Endothelial cell (in vitro differentiated cells): ENCODE measurements around the gene FAM199X. TPM values are rescaled to one million over a fixed set of nuclear protein-coding genes. Genes with fewer than 3 reads are reported as not detected.

Experiments used
- DNase-seq: peaks from one replicate; pipeline ENCODE4 v3.0.0; 2021; ENCODE audit warnings: low spot score
- H3K27ac Mint-ChIP-seq: one replicate; pipeline ENCODE4 v1.8.0; 2021; ENCODE audit warnings: mixed read lengths, inconsistent platforms; ENCODE audit not compliant: unreplicated experiment
- H3K27me3 Mint-ChIP-seq: one replicate; pipeline ENCODE4 v1.8.0; 2021; ENCODE audit warnings: mild to moderate bottlenecking, moderate library complexity, mixed read lengths, inconsistent platforms; ENCODE audit not compliant: unreplicated experiment
- H3K36me3 Mint-ChIP-seq: one replicate; pipeline ENCODE4 v1.8.0; 2021; ENCODE audit warnings: mild to moderate bottlenecking, low read depth, mixed read lengths, inconsistent platforms; ENCODE audit not compliant: unreplicated experiment
- H3K4me1 Mint-ChIP-seq: one replicate; pipeline ENCODE4 v1.8.0; 2021; ENCODE audit warnings: mild to moderate bottlenecking, mixed read lengths, inconsistent platforms; ENCODE audit not compliant: unreplicated experiment
- H3K4me3 Mint-ChIP-seq: one replicate; pipeline ENCODE4 v1.8.0; 2021; ENCODE audit warnings: mild to moderate bottlenecking, mixed read lengths, inconsistent platforms; ENCODE audit not compliant: unreplicated experiment
- H3K9me3 Mint-ChIP-seq: one replicate; pipeline ENCODE4 v1.8.0; 2021; ENCODE audit warnings: mixed read lengths, inconsistent platforms; ENCODE audit not compliant: unreplicated experiment
- total RNA-seq: library from RNA; stranded (reverse); fragmentation: NEBNext Ultra II Directional; extraction: Animal tissue kit (Norgen Biotek cat#: 25700); gene quantifications from one replicate; pipeline ENCODE4 v1.2.1, GENCODE V29; 2021; ENCODE audit not compliant: unreplicated experiment
- TF ChIP-seq, protein P1 (sequence below): fragments of 200-600 bp; sonication (generic); IDR thresholded peaks from one replicate; pipeline ENCODE4 v1.5.0; 2021; ENCODE audit warnings: antibody characterized with exemption; ENCODE audit not compliant: unreplicated experiment

The FAM199X gene
- total RNA-seq, 1 donor from 2014 or later, result 23.2 TPM

DNA sequence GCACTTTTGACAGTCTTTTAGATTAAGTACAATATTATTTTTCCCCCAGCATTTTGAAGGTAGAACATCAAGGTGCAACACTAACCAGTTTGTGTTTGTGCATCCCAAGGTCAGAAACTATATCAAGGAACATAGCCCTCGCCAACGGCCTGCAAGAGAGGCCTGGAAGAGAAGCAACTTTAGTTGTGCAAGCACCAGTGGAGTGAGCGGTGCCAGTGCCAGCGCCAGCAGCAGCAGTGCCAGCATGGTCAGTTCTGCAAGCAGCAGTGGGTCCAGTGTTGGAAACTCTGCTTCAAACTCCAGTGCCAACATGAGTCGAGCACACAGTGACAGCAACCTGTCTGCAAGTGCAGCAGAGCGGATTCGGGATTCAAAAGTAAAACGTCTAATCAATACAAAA lies 21.7 kb downstream of the FAM199X start:
- H3K27ac Mint-ChIP-seq, result no peak overlapping the region
- TF ChIP-seq, protein P1, sequence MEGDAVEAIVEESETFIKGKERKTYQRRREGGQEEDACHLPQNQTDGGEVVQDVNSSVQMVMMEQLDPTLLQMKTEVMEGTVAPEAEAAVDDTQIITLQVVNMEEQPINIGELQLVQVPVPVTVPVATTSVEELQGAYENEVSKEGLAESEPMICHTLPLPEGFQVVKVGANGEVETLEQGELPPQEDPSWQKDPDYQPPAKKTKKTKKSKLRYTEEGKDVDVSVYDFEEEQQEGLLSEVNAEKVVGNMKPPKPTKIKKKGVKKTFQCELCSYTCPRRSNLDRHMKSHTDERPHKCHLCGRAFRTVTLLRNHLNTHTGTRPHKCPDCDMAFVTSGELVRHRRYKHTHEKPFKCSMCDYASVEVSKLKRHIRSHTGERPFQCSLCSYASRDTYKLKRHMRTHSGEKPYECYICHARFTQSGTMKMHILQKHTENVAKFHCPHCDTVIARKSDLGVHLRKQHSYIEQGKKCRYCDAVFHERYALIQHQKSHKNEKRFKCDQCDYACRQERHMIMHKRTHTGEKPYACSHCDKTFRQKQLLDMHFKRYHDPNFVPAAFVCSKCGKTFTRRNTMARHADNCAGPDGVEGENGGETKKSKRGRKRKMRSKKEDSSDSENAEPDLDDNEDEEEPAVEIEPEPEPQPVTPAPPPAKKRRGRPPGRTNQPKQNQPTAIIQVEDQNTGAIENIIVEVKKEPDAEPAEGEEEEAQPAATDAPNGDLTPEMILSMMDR, result no peak
- no peak overlapping the region for H3K4me3 Mint-ChIP-seq
- H3K27me3 Mint-ChIP-seq, result no peaks in the 10 kb centered on the region
- DNase-seq, result no peak
- H3K9me3 Mint-ChIP-seq, result no peaks in the 10 kb centered on the region
- H3K36me3 Mint-ChIP-seq, result peaks cover 6% of the 10 kb centered on the region
- no peaks in the 10 kb centered on the region for H3K4me1 Mint-ChIP-seq

DNA sequence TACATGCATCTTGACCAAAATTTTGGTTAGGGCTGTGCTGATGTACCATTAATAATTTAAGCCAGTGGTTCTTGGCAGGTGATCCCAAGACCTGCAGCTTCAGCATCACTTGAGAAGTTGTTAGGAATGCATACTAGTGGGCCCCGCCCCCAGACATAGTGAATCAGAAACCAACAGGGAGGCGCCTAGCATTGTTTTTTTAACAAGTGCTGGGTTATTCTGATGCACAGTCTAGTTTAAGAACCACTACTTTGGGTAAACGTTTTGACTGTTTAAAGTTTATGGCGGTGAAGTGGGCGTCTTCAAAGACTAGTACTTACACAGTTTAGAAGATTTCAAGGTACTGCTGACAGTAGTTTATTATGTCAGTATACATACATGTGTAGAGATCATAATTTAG lies 23.6 kb downstream of the FAM199X start:
- Mint-ChIP-seq H3K9me3 (no peaks in the 10 kb centered on the region), H3K4me1 (no peaks in the 10 kb centered on the region), H3K36me3 (peaks cover 6% of the 10 kb centered on the region), H3K4me3 (peak overlapping the region; percentile 11), H3K27me3 (no peaks in the 10 kb centered on the region), H3K27ac (no peak overlapping the region)
- TF ChIP-seq, protein P1, result no peak
- DNase-seq, result no peak

DNA sequence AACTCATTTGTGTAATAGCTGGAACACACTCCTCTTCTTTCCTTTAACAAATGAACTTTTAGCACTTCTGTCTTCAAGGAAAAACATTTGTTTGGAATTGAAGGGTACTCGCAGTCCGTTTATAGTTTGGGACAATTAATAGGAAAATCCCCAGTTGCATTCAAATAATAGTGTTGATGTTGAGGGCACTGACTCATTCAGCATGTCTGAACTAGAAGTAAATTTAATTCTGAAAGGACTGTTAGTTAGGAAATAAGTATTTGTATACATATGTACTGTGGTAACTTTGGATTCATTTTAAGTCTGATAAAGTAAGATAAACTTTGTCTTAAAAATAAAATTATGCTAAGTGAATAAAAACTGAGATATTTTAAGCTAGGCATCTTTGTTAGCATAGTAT lies 27.2 kb downstream of the FAM199X start:
- Mint-ChIP-seq H3K27ac (no peak overlapping the region), H3K27me3 (no peaks in the 10 kb centered on the region), H3K36me3 (peaks cover 6% of the 10 kb centered on the region), H3K4me3 (no peak overlapping the region), H3K9me3 (no peaks in the 10 kb centered on the region), H3K4me1 (no peaks in the 10 kb centered on the region)
- TF ChIP-seq, protein P1, result no peak
- no peak for DNase-seq

DNA sequence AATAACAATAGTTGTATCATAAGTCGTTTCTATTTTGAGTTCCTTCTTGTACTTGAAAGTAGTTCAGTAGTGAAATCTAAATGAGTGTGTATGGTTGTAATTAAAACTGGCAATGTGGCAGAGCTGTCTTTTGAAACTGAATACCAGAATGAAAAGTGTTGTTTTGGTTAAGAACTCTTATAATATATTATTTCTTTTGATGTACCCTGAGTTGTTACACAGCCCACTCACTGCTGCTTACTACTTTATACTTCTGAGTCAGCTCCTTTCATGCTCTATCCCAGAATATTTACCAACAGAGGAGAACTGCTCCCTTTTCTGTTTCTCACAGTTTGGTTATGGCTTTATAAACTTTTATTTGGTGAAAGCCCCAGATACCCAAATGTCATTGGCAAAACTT lies 28.8 kb downstream of the FAM199X start:
- no peak for DNase-seq
- no peak overlapping the region for H3K4me3 Mint-ChIP-seq
- no peak overlapping the region for H3K27ac Mint-ChIP-seq
- no peaks in the 10 kb centered on the region for H3K9me3 Mint-ChIP-seq
- H3K36me3 Mint-ChIP-seq, result peaks cover 2% of the 10 kb centered on the region
- TF ChIP-seq, protein P1, result no peak
- H3K27me3 Mint-ChIP-seq, result no peaks in the 10 kb centered on the region
- no peaks in the 10 kb centered on the region for H3K4me1 Mint-ChIP-seq

DNA sequence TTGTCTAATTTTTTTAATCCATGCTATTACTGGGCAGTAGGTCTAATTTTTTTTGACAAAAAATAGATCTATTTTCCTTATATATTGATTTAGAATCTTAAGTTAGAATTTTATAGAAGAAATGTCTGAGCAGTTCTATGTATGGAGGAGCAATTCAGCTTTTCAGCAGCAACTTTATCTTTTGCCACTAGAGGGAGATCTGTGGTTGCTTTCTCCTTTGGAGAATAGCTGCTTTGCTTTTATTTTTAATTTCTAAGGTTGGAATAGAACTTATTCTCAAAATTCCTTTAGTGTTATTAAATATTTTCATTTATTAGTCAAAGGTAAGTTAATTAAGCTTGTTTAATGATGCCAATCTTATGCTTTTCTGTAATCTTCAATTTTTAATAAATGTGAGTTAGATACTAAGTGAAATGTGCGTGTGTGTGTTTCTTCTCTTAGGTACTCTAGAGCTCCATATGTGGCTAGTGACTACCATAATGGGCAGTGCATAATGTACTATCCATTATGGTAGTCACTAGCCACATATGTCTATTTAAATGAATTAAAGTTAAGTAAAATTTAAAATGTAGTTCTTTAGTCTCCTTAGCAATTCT lies 29.3 kb downstream of the FAM199X start:
- Mint-ChIP-seq H3K27ac (no peak overlapping the region), H3K27me3 (no peaks in the 10 kb centered on the region), H3K36me3 (no peaks in the 10 kb centered on the region), H3K4me1 (no peaks in the 10 kb centered on the region), H3K9me3 (no peaks in the 10 kb centered on the region), H3K4me3 (no peak overlapping the region)
- TF ChIP-seq, protein P1, result peak; percentile 61
- no peak for DNase-seq
